GM23338 (cell line): Measurements from ENCODE around the gene KLHL6. TPM values are rescaled to one million over a fixed set of nuclear protein-coding genes. Genes with fewer than 3 reads are reported as not detected.

ENCODE experiments used
- ATAC-seq: fragments of 200-7000 bp; cut with Tn5 transposase; 3 replicates; pipeline ENCODE4 v1.9.1; 2020
- DNase-seq: peaks from one replicate; pipeline ENCODE4 v3.0.0-alpha.2; 2015; ENCODE audit warnings: low spot score
- H2AFZ ChIP-seq: fragments of 200-600 bp; sonication (generic); 2 replicates; pipeline ENCODE4 v1.8.0; 2016; ENCODE audit warnings: antibody characterized with exemption, mild to moderate bottlenecking, moderate library complexity
- H3F3A ChIP-seq: fragments of 200-600 bp; sonication (generic); replicated peaks from 2 replicates; pipeline ENCODE4 v1.8.0; 2017; ENCODE audit warnings: antibody characterized with exemption, mixed run types, low read depth
- H3K27ac ChIP-seq: fragments of 200-600 bp; sonication (generic); 2 replicates; pipeline ENCODE4 v1.6.1; 2016; ENCODE audit warnings: low read depth
- H3K27me3 ChIP-seq: fragments of 200-600 bp; sonication (generic); 2 replicates; pipeline ENCODE4 v1.8.0; 2016; ENCODE audit warnings: mild to moderate bottlenecking, mixed run types, moderate library complexity; ENCODE audit not compliant: insufficient read depth
- H3K36me3 ChIP-seq: fragments of 200-600 bp; sonication (generic); 2 replicates; pipeline ENCODE4 v1.8.0; 2016; ENCODE audit warnings: mild to moderate bottlenecking; ENCODE audit not compliant: insufficient read depth
- H3K4me1 ChIP-seq: fragments of 200-600 bp; sonication (generic); 2 replicates; pipeline ENCODE4 v1.8.0; 2016; ENCODE audit warnings: mild to moderate bottlenecking, moderate library complexity; ENCODE audit not compliant: insufficient read depth
- H3K4me2 ChIP-seq: fragments of 200-600 bp; sonication (generic); 2 replicates; pipeline ENCODE4 v1.7.1; 2017; ENCODE audit warnings: mixed run types
- H3K4me3 ChIP-seq: fragments of 200-600 bp; sonication (generic); 2 replicates; pipeline ENCODE4 v1.6.1; 2016; ENCODE audit warnings: mixed run types
- H3K79me2 ChIP-seq: fragments of 200-600 bp; sonication (generic); replicated peaks from 2 replicates; pipeline ENCODE4 v1.8.0; 2017; ENCODE audit warnings: mild to moderate bottlenecking; ENCODE audit not compliant: insufficient read depth
- H3K9me2 ChIP-seq: fragments of 200-600 bp; sonication (generic); 2 replicates; pipeline ENCODE4 v1.8.0; 2017; ENCODE audit not compliant: insufficient read depth
- H4K20me1 ChIP-seq: fragments of 200-600 bp; sonication (generic); replicated peaks from 2 replicates; pipeline ENCODE4 v1.8.0; 2017; ENCODE audit warnings: mild to moderate bottlenecking; ENCODE audit not compliant: insufficient read depth
- H3K27ac Mint-ChIP-seq: 2 replicates; pipeline ENCODE4 v1.8.0; 2020; ENCODE audit warnings: inconsistent platforms, mild to moderate bottlenecking, moderate library complexity, mixed read lengths
- H3K27me3 Mint-ChIP-seq: 3 replicates; pipeline ENCODE4 v1.8.0; 2022; ENCODE audit warnings: low read depth, mild to moderate bottlenecking, moderate library complexity, mixed read lengths, inconsistent platforms; ENCODE audit not compliant: insufficient read depth, poor library complexity
- H3K36me3 Mint-ChIP-seq: 3 replicates; pipeline ENCODE4 v1.8.0; 2021; ENCODE audit warnings: low read depth, mild to moderate bottlenecking, inconsistent platforms, moderate library complexity, mixed read lengths
- H3K4me1 Mint-ChIP-seq: 3 replicates; pipeline ENCODE4 v1.8.0; 2020; ENCODE audit warnings: mild to moderate bottlenecking, inconsistent platforms, mixed read lengths
- H3K4me3 Mint-ChIP-seq: 3 replicates; pipeline ENCODE4 v1.8.0; 2021; ENCODE audit warnings: moderate library complexity, mild to moderate bottlenecking, inconsistent platforms, mixed read lengths
- H3K9me3 Mint-ChIP-seq: 3 replicates; pipeline ENCODE4 v1.8.0; 2020; ENCODE audit warnings: moderate library complexity, mild to moderate bottlenecking, inconsistent platforms, mixed read lengths
- CREB1 ChIP-seq: fragments of 250-450 bp; sonication (Bioruptor Pico); IDR thresholded peaks from 2 replicates; pipeline ENCODE4 v1.5.0; 2020; ENCODE audit warnings: low read depth, mild to moderate bottlenecking, moderate library complexity
- EZH2 ChIP-seq: fragments of 200-600 bp; sonication (generic); IDR thresholded peaks from one replicate; pipeline ENCODE4 v1.8.0; 2017; ENCODE audit warnings: antibody characterized with exemption, mild to moderate bottlenecking, low read depth; ENCODE audit not compliant: unreplicated experiment
- EZH2phosphoT487 ChIP-seq: fragments of 200-600 bp; sonication (generic); IDR thresholded peaks from one replicate; pipeline ENCODE4 v1.8.1; 2018; ENCODE audit warnings: antibody characterized with exemption; ENCODE audit not compliant: unreplicated experiment
- JUNB ChIP-seq: IDR thresholded peaks from one replicate; pipeline ENCODE4 v1.6.1; 2016; ENCODE audit warnings: antibody characterized with exemption; ENCODE audit not compliant: unreplicated experiment
- NANOG ChIP-seq: IDR thresholded peaks from 2 replicates; pipeline ENCODE4 v1.6.1; 2016; ENCODE audit warnings: antibody characterized with exemption, borderline replicate concordance
- POLR2AphosphoS5 ChIP-seq: IDR thresholded peaks from 2 replicates; pipeline ENCODE4 v1.6.1; 2016; ENCODE audit warnings: antibody characterized with exemption, low read depth
- REST ChIP-seq: IDR thresholded peaks from one replicate; pipeline ENCODE4 v1.6.1; 2018; ENCODE audit warnings: antibody characterized with exemption; ENCODE audit not compliant: unreplicated experiment
- STAT1 ChIP-seq: IDR thresholded peaks from one replicate; pipeline ENCODE4 v1.6.1; 2016; ENCODE audit warnings: antibody characterized with exemption; ENCODE audit not compliant: unreplicated experiment
- ZNF114 ChIP-seq: fragments of 250-450 bp; sonication (Bioruptor Pico); IDR thresholded peaks from 2 replicates; pipeline ENCODE4 v1.5.0; 2020; ENCODE audit warnings: mild to moderate bottlenecking, moderate library complexity
- ZNF331 ChIP-seq: fragments of 250-450 bp; sonication (Bioruptor Pico); IDR thresholded peaks from 2 replicates; pipeline ENCODE4 v1.5.0; 2020; ENCODE audit warnings: low read depth, mild to moderate bottlenecking, moderate library complexity
- polyA plus RNA-seq: library from polyadenylated mRNA; unstranded; fragments of >200 nt; fragmentation: Nextera tagmentation; extraction: Ambion mirVana; gene quantifications from 2 replicates; pipeline ENCODE4 v1.2.1, GENCODE V29; 2016
- total RNA-seq: library from RNA; depleted of rRNA; stranded (reverse); fragments of >200 nt; shearing (Covaris generic); gene quantifications from 2 replicates; pipeline ENCODE4 v1.2.3, GENCODE V29; 2014
- TF ChIP-seq, protein P1 (sequence below): fragments of 250-450 bp; sonication (Bioruptor Pico); IDR thresholded peaks from 2 replicates; pipeline ENCODE4 v1.5.0; 2020; ENCODE audit warnings: mild to moderate bottlenecking, moderate library complexity
- TF ChIP-seq, protein P2 (sequence below): IDR thresholded peaks from 2 replicates; pipeline ENCODE4 v1.6.1; 2016; ENCODE audit warnings: antibody characterized with exemption
- TF ChIP-seq, protein P3 (sequence below), 2 experiments: fragments of 200-600 bp in 1 of 2; sonication (generic) in 1 of 2; conservative IDR thresholded peaks; 2 replicates each; pipeline versions ENCODE4 v1.5.1 to v1.6.1; 2016 to 2017; ENCODE audit warnings: antibody characterized with exemption in 2 of 2, low read depth in 2 of 2, mild to moderate bottlenecking in 2 of 2, moderate library complexity in 1 of 2

KLHL6 gene
- total and polyA plus RNA-seq, 2 experiments from 2014 or later: not detected

GRCh38 chr3:183484431-183485075, 71.0 kb downstream of the KLHL6 start:
- no peaks in the 10 kb centered on the region for H3K36me3 Mint-ChIP-seq
- H3K9me2 ChIP-seq: peaks cover 3% of the 10 kb centered on the region; the same call in 1 of the 2 replicates
- H3K79me2 ChIP-seq: no peaks in the 10 kb centered on the region
- H3K27ac Mint-ChIP-seq: no peak overlapping the region
- no peak overlapping the region for H3K4me3 Mint-ChIP-seq
- peaks cover 23% of the 10 kb centered on the region for H3K4me1 ChIP-seq
- H4K20me1 ChIP-seq: no peaks in the 10 kb centered on the region
- no peak for ATAC-seq
- H3K27me3 ChIP-seq: no peaks in the 10 kb centered on the region
- peak overlapping the region; percentile 61; the same call in 1 of the 2 replicates for H2AFZ ChIP-seq
- TF ChIP-seq JUNB: no peak
- TF ChIP-seq, protein P1, sequence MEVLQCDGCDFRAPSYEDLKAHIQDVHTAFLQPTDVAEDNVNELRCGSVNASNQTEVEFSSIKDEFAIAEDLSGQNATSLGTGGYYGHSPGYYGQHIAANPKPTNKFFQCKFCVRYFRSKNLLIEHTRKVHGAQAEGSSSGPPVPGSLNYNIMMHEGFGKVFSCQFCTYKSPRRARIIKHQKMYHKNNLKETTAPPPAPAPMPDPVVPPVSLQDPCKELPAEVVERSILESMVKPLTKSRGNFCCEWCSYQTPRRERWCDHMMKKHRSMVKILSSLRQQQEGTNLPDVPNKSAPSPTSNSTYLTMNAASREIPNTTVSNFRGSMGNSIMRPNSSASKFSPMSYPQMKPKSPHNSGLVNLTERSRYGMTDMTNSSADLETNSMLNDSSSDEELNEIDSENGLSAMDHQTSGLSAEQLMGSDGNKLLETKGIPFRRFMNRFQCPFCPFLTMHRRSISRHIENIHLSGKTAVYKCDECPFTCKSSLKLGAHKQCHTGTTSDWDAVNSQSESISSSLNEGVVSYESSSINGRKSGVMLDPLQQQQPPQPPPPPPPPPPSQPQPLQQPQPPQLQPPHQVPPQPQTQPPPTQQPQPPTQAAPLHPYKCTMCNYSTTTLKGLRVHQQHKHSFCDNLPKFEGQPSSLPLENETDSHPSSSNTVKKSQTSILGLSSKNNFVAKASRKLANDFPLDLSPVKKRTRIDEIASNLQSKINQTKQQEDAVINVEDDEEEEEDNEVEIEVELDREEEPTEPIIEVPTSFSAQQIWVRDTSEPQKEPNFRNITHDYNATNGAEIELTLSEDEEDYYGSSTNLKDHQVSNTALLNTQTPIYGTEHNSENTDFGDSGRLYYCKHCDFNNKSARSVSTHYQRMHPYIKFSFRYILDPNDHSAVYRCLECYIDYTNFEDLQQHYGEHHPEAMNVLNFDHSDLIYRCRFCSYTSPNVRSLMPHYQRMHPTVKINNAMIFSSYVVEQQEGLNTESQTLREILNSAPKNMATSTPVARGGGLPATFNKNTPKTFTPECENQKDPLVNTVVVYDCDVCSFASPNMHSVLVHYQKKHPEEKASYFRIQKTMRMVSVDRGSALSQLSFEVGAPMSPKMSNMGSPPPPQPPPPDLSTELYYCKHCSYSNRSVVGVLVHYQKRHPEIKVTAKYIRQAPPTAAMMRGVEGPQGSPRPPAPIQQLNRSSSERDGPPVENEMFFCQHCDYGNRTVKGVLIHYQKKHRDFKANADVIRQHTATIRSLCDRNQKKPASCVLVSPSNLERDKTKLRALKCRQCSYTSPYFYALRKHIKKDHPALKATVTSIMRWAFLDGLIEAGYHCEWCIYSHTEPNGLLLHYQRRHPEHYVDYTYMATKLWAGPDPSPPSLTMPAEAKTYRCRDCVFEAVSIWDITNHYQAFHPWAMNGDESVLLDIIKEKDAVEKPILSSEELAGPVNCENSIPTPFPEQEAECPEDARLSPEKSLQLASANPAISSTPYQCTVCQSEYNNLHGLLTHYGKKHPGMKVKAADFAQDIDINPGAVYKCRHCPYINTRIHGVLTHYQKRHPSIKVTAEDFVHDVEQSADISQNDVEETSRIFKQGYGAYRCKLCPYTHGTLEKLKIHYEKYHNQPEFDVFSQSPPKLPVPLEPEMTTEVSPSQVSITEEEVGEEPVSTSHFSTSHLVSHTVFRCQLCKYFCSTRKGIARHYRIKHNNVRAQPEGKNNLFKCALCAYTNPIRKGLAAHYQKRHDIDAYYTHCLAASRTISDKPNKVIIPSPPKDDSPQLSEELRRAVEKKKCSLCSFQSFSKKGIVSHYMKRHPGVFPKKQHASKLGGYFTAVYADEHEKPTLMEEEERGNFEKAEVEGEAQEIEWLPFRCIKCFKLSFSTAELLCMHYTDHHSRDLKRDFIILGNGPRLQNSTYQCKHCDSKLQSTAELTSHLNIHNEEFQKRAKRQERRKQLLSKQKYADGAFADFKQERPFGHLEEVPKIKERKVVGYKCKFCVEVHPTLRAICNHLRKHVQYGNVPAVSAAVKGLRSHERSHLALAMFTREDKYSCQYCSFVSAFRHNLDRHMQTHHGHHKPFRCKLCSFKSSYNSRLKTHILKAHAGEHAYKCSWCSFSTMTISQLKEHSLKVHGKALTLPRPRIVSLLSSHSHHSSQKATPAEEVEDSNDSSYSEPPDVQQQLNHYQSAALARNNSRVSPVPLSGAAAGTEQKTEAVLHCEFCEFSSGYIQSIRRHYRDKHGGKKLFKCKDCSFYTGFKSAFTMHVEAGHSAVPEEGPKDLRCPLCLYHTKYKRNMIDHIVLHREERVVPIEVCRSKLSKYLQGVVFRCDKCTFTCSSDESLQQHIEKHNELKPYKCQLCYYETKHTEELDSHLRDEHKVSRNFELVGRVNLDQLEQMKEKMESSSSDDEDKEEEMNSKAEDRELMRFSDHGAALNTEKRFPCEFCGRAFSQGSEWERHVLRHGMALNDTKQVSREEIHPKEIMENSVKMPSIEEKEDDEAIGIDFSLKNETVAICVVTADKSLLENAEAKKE (CRISPR knock-in tag): no peak
- TF ChIP-seq EZH2: no peak
- TF ChIP-seq, protein P2, sequence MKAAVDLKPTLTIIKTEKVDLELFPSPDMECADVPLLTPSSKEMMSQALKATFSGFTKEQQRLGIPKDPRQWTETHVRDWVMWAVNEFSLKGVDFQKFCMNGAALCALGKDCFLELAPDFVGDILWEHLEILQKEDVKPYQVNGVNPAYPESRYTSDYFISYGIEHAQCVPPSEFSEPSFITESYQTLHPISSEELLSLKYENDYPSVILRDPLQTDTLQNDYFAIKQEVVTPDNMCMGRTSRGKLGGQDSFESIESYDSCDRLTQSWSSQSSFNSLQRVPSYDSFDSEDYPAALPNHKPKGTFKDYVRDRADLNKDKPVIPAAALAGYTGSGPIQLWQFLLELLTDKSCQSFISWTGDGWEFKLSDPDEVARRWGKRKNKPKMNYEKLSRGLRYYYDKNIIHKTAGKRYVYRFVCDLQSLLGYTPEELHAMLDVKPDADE: no peak
- TF ChIP-seq CREB1 (CRISPR knock-in tag): no peak
- no peak for TF ChIP-seq STAT1
- TF ChIP-seq, protein P3, sequence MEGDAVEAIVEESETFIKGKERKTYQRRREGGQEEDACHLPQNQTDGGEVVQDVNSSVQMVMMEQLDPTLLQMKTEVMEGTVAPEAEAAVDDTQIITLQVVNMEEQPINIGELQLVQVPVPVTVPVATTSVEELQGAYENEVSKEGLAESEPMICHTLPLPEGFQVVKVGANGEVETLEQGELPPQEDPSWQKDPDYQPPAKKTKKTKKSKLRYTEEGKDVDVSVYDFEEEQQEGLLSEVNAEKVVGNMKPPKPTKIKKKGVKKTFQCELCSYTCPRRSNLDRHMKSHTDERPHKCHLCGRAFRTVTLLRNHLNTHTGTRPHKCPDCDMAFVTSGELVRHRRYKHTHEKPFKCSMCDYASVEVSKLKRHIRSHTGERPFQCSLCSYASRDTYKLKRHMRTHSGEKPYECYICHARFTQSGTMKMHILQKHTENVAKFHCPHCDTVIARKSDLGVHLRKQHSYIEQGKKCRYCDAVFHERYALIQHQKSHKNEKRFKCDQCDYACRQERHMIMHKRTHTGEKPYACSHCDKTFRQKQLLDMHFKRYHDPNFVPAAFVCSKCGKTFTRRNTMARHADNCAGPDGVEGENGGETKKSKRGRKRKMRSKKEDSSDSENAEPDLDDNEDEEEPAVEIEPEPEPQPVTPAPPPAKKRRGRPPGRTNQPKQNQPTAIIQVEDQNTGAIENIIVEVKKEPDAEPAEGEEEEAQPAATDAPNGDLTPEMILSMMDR (conservative IDR thresholded peaks at IDR 0.05; ENCODE audit: low read depth in 2 of 2): no peak
- TF ChIP-seq POLR2AphosphoS5: no peak
- TF ChIP-seq NANOG: no peak
- TF ChIP-seq ZNF114: no peak
- no peak for TF ChIP-seq ZNF331
- no peak for TF ChIP-seq EZH2phosphoT487
- TF ChIP-seq REST: no peak
- H3K36me3 ChIP-seq: no peaks in the 10 kb centered on the region
- H3F3A ChIP-seq: no peaks in the 10 kb centered on the region
- H3K4me3 ChIP-seq: no peak overlapping the region
- no peak overlapping the region for H3K27ac ChIP-seq
- peaks cover 39% of the 10 kb centered on the region for H3K4me1 Mint-ChIP-seq
- H3K4me2 ChIP-seq: no peak overlapping the region
- H3K9me3 Mint-ChIP-seq: no peaks in the 10 kb centered on the region
- H3K27me3 Mint-ChIP-seq: peaks cover 4% of the 10 kb centered on the region
- no peak for DNase-seq
